DND-41 (cell line): ENCODE results near the gene ESR2.

Experiments used
- ATAC-seq: fragments of 200-7000 bp; cut with Tn5 transposase; 3 replicates; pipeline ENCODE4 v1.9.1; 2021; ENCODE audit warnings: low read depth; ENCODE audit not compliant: insufficient read depth
- DNase-seq: peaks from one replicate; pipeline ENCODE4 v3.0.0-alpha.2; 2020
- H2AFZ ChIP-seq: 2 replicates; pipeline ENCODE4 v1.6.0; 2012; ENCODE audit warnings: low read depth, low read length
- H3K27ac ChIP-seq: 2 replicates; pipeline ENCODE4 v1.5.1; 2012; ENCODE audit warnings: low read length, inconsistent platforms
- H3K27me3 ChIP-seq: fragments of 200-600 bp; sonication (generic); 2 replicates; pipeline ENCODE4 v1.6.0; 2012; ENCODE audit warnings: low read length, mild to moderate bottlenecking, inconsistent platforms; ENCODE audit not compliant: insufficient read depth, poor library complexity
- H3K36me3 ChIP-seq: 2 replicates; pipeline ENCODE4 v1.5.1; 2012; ENCODE audit warnings: low read length, inconsistent platforms; ENCODE audit not compliant: insufficient read depth
- H3K4me1 ChIP-seq: 2 replicates; pipeline ENCODE4 v1.5.1; 2012; ENCODE audit warnings: mild to moderate bottlenecking, low read length; ENCODE audit not compliant: insufficient read depth
- H3K4me2 ChIP-seq: 2 replicates; pipeline ENCODE4 v1.6.0; 2012; ENCODE audit warnings: mild to moderate bottlenecking, moderate library complexity, low read length, inconsistent platforms; ENCODE audit not compliant: insufficient read depth
- H3K4me3 ChIP-seq, 2 experiments: fragments of 200-600 bp in 1 of 2; shearing (Covaris generic) in 1 of 2; 2 replicates each; pipeline ENCODE4 v1.5.1; 2012 to 2016; ENCODE audit warnings: inconsistent platforms in 2 of 2, low read length in 2 of 2, mild to moderate bottlenecking in 2 of 2, low read depth in 1 of 2, moderate library complexity in 1 of 2
- H3K79me2 ChIP-seq: 2 replicates; pipeline ENCODE4 v1.6.0; 2012; ENCODE audit warnings: low read length, inconsistent platforms; ENCODE audit not compliant: insufficient read depth
- H3K9ac ChIP-seq: 2 replicates; pipeline ENCODE4 v1.6.0; 2012; ENCODE audit warnings: low read depth, mild to moderate bottlenecking, inconsistent platforms, low read length, moderate library complexity
- H3K9me3 ChIP-seq: 2 replicates; pipeline ENCODE4 v1.5.1; 2012; ENCODE audit warnings: low read length, moderate library complexity, mild to moderate bottlenecking, inconsistent platforms; ENCODE audit not compliant: insufficient read depth, severe bottlenecking
- H4K20me1 ChIP-seq: 2 replicates; pipeline ENCODE4 v1.6.0; 2012; ENCODE audit warnings: low read length; ENCODE audit not compliant: insufficient read depth
- CTCF ChIP-seq: IDR thresholded peaks from 2 replicates; pipeline ENCODE4 v1.5.1; 2012; ENCODE audit warnings: borderline replicate concordance, low read length, moderate library complexity, mild to moderate bottlenecking; ENCODE audit not compliant: poor library complexity, severe bottlenecking; ENCODE audit errors: extremely low read depth
- EZH2 ChIP-seq: IDR thresholded peaks from 3 replicates; pipeline ENCODE4 v1.6.1; 2012; ENCODE audit warnings: borderline replicate concordance, low read depth, mild to moderate bottlenecking, moderate library complexity, low read length, inconsistent platforms; ENCODE audit not compliant: severe bottlenecking

Gene ESR2

DNA sequence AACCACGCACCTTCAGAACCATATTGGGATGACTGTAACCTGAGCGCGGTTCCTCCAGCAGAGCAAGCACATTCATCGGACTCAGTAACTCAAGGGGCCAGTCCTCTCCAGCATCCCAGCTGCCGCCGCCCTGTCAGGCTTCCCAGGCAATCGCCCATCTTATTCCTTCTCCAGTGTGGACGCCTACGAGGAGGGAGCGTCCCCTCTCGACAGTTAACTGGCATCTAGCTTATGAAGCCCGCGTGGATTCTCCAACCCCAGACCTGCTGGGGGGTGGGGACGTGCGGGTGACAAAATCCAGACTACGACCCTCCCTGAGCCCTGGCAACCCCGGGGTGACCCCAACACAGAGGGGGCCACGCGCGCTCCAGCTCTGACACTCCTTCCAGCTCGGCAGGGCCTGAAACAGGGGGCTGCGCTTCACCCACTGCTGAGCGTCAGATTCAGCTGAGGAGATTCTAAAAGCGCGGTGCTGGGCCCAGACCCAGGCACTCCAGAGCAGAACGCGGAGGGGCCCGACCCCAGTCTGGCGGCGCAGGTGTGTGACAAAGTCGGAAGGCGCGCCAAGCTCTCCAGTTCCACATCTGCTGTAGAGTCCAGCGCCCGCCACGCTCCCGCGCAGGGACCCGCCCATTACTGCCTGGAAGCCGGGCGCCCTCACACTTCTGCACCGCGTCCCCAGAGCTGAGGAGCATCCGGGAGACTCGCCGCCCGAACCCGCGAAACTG lies 43.9 kb upstream of the ESR2 start:
- H3K9ac ChIP-seq = peak overlapping the region; percentile 97
- ATAC-seq = peak; percentile 70
- H3K4me3 ChIP-seq = peak overlapping the region; percentile 70 to 89
- peaks cover 11% of the 10 kb centered on the region for H3K9me3 ChIP-seq
- H3K27me3 ChIP-seq = no peaks in the 10 kb centered on the region
- H3K36me3 ChIP-seq = no peaks in the 10 kb centered on the region; the same call in 1 of the 2 replicates
- peak overlapping the region; percentile 73 for H3K4me2 ChIP-seq
- H2AFZ ChIP-seq = peak overlapping the region; percentile 96
- peak overlapping the region; percentile 88 for H3K27ac ChIP-seq
- DNase-seq = no peak
- no peaks in the 10 kb centered on the region for H4K20me1 ChIP-seq
- peaks cover 13% of the 10 kb centered on the region for H3K79me2 ChIP-seq
- no peak for TF ChIP-seq EZH2
- no peak for TF ChIP-seq CTCF
- peaks cover 24% of the 10 kb centered on the region for H3K4me1 ChIP-seq

GRCh38 chr14:64329149-64329548 lies 35.0 kb upstream of the ESR2 start:
- Histone ChIP-seq H3K9me3 (no peaks in the 10 kb centered on the region), H3K4me1 (no peaks in the 10 kb centered on the region), H3K4me3 (no peak overlapping the region), H2AFZ (no peak overlapping the region), H3K36me3 (no peaks in the 10 kb centered on the region), H3K4me2 (no peak overlapping the region), H3K79me2 (no peaks in the 10 kb centered on the region), H3K27ac (no peak overlapping the region), H4K20me1 (no peaks in the 10 kb centered on the region), H3K9ac (no peak overlapping the region), H3K27me3 (no peaks in the 10 kb centered on the region)
- TF ChIP-seq EZH2 (no peak), CTCF (no peak)
- ATAC-seq = no peak
- no peak for DNase-seq

GRCh38 chr14:64326502-64326901 lies 32.3 kb upstream of the ESR2 start:
- no peak for DNase-seq
- ATAC-seq = no peak
- Histone ChIP-seq H3K9me3 (no peaks in the 10 kb centered on the region), H3K4me2 (no peak overlapping the region), H3K27me3 (no peaks in the 10 kb centered on the region), H3K79me2 (no peaks in the 10 kb centered on the region), H2AFZ (no peak overlapping the region), H3K4me3 (no peak overlapping the region), H3K4me1 (no peaks in the 10 kb centered on the region), H3K36me3 (no peaks in the 10 kb centered on the region), H3K27ac (no peak overlapping the region), H4K20me1 (no peaks in the 10 kb centered on the region), H3K9ac (no peak overlapping the region)
- TF ChIP-seq CTCF (no peak), EZH2 (no peak)
